ENCODE results near the gene VCAN. TPM values are rescaled to one million over a fixed set of nuclear protein-coding genes. Genes with fewer than 3 reads are reported as not detected.

VCAN gene
- total and polyA plus RNA-seq, 2 of the 8 experiments (the other 6 are each of a cell fraction or from before 2014, with no cell fraction given) = 146 to 404 TPM

GRCh38 chr5:83498585-83498984 lies 27.0 kb downstream of the VCAN start (continued):
- no peak for TF ChIP-seq RFX5 (IDR thresholded peaks at IDR 0.05; ENCODE audit: borderline replicate concordance, low read depth, low read length)
- no peak for TF ChIP-seq KDM5A (IDR thresholded peaks at IDR 0.05; ENCODE audit: low read length)
- no peak for TF ChIP-seq RAD21 (IDR thresholded peaks at IDR 0.05 in 1 of 2, conservative IDR thresholded peaks at IDR 0.05 in 1 of 2; ENCODE audit: low read depth in 2 of 2, low read length in 2 of 2)
- no peak for TF ChIP-seq TAF7 (optimal IDR thresholded peaks at IDR 0.05; ENCODE audit: borderline replicate concordance, low read depth, low read length)
- no peak for TF ChIP-seq CREB1 (IDR thresholded peaks at IDR 0.05)
- TF ChIP-seq EZH2 (IDR thresholded peaks at IDR 0.05; ENCODE audit: low read depth, low read length, severe bottlenecking) = no peak
- TF ChIP-seq NRF1 (IDR thresholded peaks at IDR 0.05; ENCODE audit: low read depth, low read length) = no peak
- TF ChIP-seq POLR2AphosphoS5 (IDR thresholded peaks at IDR 0.05; ENCODE audit: low read depth, low read length) = no peak
- no peak for TF ChIP-seq GTF2F1 (IDR thresholded peaks at IDR 0.05; ENCODE audit: borderline replicate concordance, low read depth, low read length)

All from H1 (cell line).